ENCODE measurements around the gene CFAP70.

GRCh38 chr10:73366381-73367298 is 8.0 kb upstream of the CFAP70 start:
- TF ChIP-seq CTCF (IDR thresholded peaks at IDR 0.05): no peak
- TF ChIP-seq POLR2AphosphoS5 (IDR thresholded peaks at IDR 0.05; ENCODE audit: low read depth, low read length): no peak
- TF ChIP-seq REST (IDR thresholded peaks at IDR 0.05; ENCODE audit: insufficient read depth in 1 of 2, low read depth in 2 of 2, low read length in 1 of 2): no peak
- TF ChIP-seq SIN3A (IDR thresholded peaks at IDR 0.05; ENCODE audit: borderline replicate concordance, insufficient read depth, low read depth, low read length): no peak
- no peak for TF ChIP-seq TCF7L2 (IDR thresholded peaks at IDR 0.05; ENCODE audit: low read depth, low read length)

All from Panc1 (cell line).